GM12864 (cell line): ENCODE data around the gene BMAL1.
A peak's percentile ranks its signal among the peaks of the same experiment; 100 is the strongest.

ENCODE experiments used
- DNase-seq: peaks from one replicate; pipeline ENCODE4 v3.0.0-alpha.2; 2011; ENCODE audit warnings: low read depth
- H3K4me3 ChIP-seq: 2 replicates; pipeline ENCODE4 v1.5.1; 2011; ENCODE audit warnings: mild to moderate bottlenecking, low read depth, low read length, control low read depth
- TF ChIP-seq, protein P1 (sequence below): IDR thresholded peaks from 2 replicates; pipeline ENCODE4 v1.5.1; 2011; ENCODE audit warnings: low read depth, mild to moderate bottlenecking, moderate library complexity, low read length, control low read depth, inconsistent platforms; ENCODE audit errors: missing control alignments

Gene BMAL1

DNA sequence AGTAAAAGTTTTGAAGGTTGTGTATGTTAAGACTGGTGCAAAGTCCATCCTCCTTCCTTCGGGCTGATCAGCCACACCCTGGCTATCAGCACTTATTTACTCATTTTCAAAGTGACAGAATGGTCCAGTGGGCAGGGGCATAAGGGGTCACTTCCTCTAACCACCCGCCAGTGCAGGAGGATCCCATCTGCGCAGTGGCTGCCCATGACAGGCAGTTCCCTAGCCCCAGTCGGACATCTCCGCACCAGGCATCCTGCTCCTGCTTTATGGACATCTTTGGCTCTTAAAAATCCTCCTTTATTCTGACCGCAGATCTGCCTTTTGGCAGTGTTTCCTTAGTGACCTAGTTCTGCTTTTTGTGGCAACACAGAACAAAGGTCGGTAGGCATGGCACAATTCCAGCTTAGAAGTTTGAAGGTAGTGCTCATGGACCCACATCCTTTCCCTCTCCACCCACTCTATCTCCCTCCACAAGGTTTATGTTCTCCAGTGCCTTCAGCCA, 55.9 kb downstream of the BMAL1 start:
- no peak overlapping the region for H3K4me3 ChIP-seq
- TF ChIP-seq, protein P1, sequence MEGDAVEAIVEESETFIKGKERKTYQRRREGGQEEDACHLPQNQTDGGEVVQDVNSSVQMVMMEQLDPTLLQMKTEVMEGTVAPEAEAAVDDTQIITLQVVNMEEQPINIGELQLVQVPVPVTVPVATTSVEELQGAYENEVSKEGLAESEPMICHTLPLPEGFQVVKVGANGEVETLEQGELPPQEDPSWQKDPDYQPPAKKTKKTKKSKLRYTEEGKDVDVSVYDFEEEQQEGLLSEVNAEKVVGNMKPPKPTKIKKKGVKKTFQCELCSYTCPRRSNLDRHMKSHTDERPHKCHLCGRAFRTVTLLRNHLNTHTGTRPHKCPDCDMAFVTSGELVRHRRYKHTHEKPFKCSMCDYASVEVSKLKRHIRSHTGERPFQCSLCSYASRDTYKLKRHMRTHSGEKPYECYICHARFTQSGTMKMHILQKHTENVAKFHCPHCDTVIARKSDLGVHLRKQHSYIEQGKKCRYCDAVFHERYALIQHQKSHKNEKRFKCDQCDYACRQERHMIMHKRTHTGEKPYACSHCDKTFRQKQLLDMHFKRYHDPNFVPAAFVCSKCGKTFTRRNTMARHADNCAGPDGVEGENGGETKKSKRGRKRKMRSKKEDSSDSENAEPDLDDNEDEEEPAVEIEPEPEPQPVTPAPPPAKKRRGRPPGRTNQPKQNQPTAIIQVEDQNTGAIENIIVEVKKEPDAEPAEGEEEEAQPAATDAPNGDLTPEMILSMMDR = no peak
- no peak for DNase-seq

DNA sequence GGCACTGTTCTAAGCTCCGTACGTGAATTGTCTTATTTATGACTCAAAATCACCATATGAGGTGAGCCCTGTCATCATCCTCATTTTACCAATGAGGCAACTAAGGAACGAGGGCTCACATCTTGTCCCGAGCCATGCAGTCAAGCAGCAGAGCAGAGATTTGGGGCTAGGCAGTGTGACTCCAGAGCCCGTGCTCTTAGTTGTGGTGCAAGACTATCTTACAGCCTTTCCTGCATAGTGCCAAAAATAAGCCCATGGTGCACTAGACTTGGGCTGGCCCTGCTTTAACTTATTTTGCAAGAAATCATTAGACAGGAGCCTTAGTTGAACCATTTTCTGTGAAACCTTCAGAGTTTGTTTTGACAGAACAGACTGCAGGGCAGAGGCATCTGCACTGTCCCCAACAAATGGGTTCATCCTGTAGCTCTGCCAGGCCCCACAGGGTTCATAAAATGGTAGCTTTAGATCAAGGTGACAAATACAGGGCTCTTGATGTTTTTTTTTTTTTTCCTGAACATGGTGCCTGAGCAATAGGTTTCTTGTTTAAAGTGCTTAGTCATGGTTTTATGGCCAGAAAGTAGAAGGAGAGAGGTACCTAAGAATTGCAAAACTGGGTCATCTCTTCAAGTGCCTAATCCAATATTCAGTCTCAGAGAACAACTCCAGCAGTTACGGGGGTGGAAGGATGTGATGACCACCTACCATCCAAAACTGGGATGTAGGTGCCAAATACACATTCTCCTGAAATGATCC, 56.6 kb downstream of the BMAL1 start:
- no peak for DNase-seq
- TF ChIP-seq, protein P1 = no peak
- H3K4me3 ChIP-seq = no peak overlapping the region

DNA sequence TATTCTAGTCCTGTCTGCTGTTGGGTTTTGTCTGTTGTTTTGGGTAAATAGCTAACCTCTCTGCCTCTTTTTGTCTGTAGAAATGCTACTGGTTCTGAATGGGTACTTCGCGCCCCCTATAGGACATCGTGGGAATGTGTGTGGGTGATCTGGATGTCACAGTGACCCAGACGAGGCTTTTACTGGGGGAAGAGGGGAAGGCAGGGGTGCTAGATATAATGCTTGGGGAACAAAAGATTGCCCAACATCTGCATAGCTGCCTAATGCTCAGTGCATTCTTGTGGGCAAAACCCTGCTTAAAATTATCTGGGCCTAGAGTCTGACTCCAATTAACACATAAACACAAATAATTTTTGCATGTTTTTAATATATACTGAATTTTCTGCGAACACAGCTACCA, 57.7 kb downstream of the BMAL1 start:
- no peak overlapping the region for H3K4me3 ChIP-seq
- no peak for DNase-seq
- TF ChIP-seq, protein P1 = peak; percentile 84

DNA sequence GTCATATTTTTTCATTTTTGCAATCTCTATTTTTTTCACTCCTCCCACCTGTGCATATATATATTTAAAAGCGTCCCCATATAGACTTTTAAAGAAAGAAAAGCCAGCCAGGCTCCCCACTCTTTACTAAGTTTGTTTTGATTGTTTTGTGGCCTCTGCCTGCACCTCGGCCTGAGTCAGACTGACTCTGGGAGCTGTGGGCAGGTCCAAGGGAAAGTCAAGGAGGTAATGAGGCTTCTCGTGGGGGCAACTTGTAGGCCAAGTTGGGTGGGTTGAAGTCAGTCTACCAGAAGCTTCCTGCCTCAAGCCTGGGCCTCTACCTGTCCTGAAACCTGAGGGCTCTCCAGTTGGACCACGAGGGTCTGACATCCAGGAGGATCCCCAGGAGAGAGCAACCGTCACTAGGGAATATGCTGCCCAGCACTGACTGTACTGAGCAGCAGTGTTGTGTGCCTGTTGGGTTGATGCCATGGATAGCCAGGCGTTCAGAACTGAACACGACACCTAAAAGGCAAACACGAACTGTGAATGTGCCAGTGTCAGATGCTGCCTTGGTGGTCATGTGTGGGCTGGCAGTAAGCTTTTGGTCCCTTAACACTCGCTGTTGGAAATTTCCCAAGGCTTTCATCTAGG, 58.8 kb downstream of the BMAL1 start:
- H3K4me3 ChIP-seq = no peak overlapping the region
- TF ChIP-seq, protein P1 = no peak
- DNase-seq = no peak

DNA sequence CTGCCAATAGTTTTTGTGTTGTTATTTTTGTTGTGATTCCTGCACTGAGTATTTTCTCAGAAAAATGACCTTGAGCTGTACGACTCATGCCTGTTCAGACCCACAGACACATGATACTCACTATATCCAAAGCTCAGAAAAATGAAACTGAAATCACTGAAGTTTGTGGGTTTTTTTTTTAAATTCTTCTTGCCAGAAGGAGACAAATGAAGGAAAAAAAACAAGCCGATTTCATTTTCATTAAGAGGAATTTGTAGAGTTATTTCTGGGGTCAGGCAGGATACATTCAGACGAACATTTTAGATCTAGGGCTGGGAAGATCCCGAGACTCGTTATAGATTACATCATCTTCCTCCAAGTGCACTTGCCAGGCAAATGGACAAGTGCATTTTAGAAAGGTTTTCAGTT, 60.4 kb downstream of the BMAL1 start:
- DNase-seq = no peak
- H3K4me3 ChIP-seq = peak overlapping the region; percentile 27; the same call in 1 of the 2 replicates
- TF ChIP-seq, protein P1 = no peak

DNA sequence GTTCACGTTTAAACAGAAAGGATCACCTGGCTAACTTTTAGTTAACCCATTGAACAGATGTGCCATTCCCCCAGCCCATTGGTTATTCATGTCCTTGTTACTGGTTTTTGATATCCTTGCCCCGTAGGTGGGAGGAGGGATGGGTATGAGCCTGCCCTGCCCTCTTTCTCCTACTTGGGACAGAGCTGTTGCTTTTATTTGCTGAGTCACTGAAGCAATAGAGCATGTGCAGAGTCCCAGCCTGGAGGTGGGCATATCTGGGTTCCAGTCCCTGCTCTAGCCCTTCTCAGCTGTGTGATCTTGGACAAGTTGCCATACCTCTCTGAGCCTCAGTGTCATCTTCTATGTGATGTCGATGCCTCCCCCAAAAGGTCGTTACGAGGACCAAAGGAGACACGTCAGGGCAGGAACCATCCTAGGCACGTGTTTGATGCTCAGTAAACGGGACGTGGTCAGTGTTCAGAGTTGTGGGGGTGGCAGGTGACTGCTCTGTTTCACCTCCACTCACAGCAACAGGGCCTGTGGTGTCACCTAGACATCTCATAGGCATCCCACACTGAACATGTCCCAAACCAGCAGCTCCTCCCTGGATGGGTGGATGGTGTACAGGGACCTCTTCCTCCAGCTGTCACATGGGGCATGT, 61.0 kb downstream of the BMAL1 start:
- no peak overlapping the region; the same call in 1 of the 2 replicates for H3K4me3 ChIP-seq

More for the DNA sequence above, 61.0 kb downstream of the BMAL1 start:
- TF ChIP-seq, protein P1 = no peak
- DNase-seq = no peak
